ENCODE measurements around the gene CTNS.

Gene CTNS

DNA sequence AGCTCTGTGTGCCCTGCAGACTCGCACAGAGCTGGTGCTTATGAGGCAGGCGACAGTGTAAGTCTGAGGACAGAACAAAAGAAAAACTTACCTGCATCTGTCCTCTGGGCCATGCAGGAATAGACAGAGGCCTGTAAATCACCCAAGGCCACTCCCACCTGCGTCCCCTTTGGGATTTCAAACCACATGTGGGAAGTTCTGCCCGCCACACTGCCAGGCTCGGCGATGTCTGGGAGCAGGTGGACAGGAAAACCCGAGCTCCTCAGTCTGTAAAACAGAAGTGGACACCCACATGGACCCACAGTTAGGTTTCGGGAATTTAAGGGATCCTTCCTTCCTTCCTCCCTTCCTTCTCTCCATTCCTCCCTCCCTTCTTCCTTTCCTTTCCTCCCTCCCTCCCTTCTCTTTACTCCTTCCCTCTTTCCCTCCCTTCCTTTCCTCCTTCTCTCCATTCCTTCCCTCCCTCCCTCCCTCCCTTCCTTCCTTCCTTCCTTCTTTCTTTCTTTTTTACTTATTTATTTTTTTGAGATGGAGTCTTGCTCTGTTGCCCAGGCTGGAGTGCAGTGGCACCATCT lies 15.3 kb upstream of the CTNS start:
- DNase-seq (ENCODE audit: low read depth): no peak
- TF ChIP-seq, protein P1, sequence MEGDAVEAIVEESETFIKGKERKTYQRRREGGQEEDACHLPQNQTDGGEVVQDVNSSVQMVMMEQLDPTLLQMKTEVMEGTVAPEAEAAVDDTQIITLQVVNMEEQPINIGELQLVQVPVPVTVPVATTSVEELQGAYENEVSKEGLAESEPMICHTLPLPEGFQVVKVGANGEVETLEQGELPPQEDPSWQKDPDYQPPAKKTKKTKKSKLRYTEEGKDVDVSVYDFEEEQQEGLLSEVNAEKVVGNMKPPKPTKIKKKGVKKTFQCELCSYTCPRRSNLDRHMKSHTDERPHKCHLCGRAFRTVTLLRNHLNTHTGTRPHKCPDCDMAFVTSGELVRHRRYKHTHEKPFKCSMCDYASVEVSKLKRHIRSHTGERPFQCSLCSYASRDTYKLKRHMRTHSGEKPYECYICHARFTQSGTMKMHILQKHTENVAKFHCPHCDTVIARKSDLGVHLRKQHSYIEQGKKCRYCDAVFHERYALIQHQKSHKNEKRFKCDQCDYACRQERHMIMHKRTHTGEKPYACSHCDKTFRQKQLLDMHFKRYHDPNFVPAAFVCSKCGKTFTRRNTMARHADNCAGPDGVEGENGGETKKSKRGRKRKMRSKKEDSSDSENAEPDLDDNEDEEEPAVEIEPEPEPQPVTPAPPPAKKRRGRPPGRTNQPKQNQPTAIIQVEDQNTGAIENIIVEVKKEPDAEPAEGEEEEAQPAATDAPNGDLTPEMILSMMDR (IDR thresholded peaks at IDR 0.05; ENCODE audit: control insufficient read depth, extremely low read depth, insufficient read depth): no peak
- no peak overlapping the region for H3K4me3 ChIP-seq (ENCODE audit: low read depth, low read length)

GRCh38 chr17:3622977-3623594 lies 13.5 kb upstream of the CTNS start:
- no peak for DNase-seq (ENCODE audit: low read depth)
- no peak overlapping the region for H3K4me3 ChIP-seq (ENCODE audit: low read depth, low read length)
- TF ChIP-seq, protein P1 (IDR thresholded peaks at IDR 0.05; ENCODE audit: control insufficient read depth, extremely low read depth, insufficient read depth): no peak

DNA sequence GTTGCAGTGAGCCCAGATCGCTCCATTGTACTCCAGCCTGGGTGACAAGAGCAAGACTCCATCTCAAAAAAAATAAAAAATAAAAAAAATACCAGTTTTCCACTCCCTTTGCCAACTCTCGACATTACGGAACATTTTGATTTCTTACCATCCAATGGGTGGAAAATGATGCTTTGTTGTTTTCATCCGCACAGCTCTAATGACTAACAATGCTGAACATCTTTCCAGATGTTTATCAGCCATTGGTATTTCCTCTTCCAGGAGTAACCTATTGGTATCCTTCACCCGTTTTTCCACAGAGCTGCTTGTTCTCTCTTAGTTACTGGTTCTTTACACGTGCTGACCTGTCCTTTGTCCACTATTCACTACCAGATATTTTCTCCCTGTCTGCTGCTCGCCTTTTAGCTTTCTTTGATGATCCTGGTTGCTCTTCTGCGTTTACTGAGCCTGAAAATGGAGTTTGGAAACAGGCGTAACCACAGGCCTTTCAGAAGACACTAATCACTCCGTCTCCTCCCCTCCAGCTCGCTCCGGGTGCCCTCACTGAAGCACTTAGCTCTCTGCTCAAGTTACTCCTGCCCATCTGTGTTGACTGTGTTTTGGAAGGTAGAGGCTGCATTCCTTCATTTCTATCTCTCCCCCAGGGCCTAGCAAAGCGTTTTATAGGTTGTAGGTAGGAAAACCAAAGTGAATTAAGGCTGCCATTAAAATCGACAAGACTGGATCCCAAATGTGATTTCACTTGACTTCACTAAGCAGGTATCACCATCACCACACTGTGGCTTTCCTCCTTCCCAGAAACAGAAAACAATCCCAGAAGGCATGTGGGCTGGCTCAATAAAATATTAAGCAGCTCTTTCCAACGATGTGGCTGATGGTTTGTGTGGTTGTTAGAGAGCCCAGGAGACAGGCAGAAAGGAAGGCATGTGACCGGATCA lies 9.5 kb upstream of the CTNS start:
- DNase-seq (ENCODE audit: low read depth): no peak

GRCh38 chr17:3627769-3628167 lies 8.8 kb upstream of the CTNS start:
- no peak for DNase-seq (ENCODE audit: low read depth)
- no peak overlapping the region for H3K4me3 ChIP-seq (ENCODE audit: low read depth, low read length)
- TF ChIP-seq, protein P1 (IDR thresholded peaks at IDR 0.05; ENCODE audit: control insufficient read depth, extremely low read depth, insufficient read depth): no peak

More for the DNA sequence above, 9.5 kb upstream of the CTNS start:
- H3K4me3 ChIP-seq (ENCODE audit: low read depth, low read length): no peak overlapping the region
- TF ChIP-seq, protein P1 (IDR thresholded peaks at IDR 0.05; ENCODE audit: control insufficient read depth, extremely low read depth, insufficient read depth): no peak

- no peak for DNase-seq (ENCODE audit: low read depth)
- no peak overlapping the region for H3K4me3 ChIP-seq (ENCODE audit: low read depth, low read length)
- TF ChIP-seq, protein P1 (IDR thresholded peaks at IDR 0.05; ENCODE audit: control insufficient read depth, extremely low read depth, insufficient read depth): no peak
These were observed 5.8 kb upstream of the CTNS start for GRCh38 chr17:3630781-3631180.

GRCh38 chr17:3632287-3632686 lies 4.3 kb upstream of the CTNS start:
- DNase-seq (ENCODE audit: low read depth): no peak
- TF ChIP-seq, protein P1 (IDR thresholded peaks at IDR 0.05; ENCODE audit: control insufficient read depth, extremely low read depth, insufficient read depth): no peak

More at GRCh38 chr17:3632287-3632686, 4.3 kb upstream of the CTNS start:
- no peak overlapping the region for H3K4me3 ChIP-seq (ENCODE audit: low read depth, low read length)

Data from LNCaP clone FGC (cell line).